HepG2 (cell line): Measurements from ENCODE around the gene TFDP1. TPM values are rescaled to one million over a fixed set of nuclear protein-coding genes. Genes with fewer than 3 reads are reported as not detected.

Experiments
- AGO2 ChIP-seq: fragments of 200-400 bp; formaldehyde crosslinking; optimal IDR thresholded peaks from 2 replicates; pipeline ENCODE3; 2017; ENCODE audit warnings: mild to moderate bottlenecking, low read depth, low read length, moderate library complexity
- ARNTL ChIP-seq: sonication (generic); formaldehyde crosslinking; IDR thresholded peaks from 2 replicates; pipeline ENCODE4 v1.4.0; 2020; ENCODE audit warnings: mild to moderate bottlenecking, missing genetic modification reagents
- CBX2 ChIP-seq, 2 experiments: fragments of 200-600 bp in 1 of 2; sonication (generic); formaldehyde crosslinking in 1 of 2; IDR thresholded peaks; 2 replicates each; pipeline versions ENCODE4 v1.7.0 to v1.8.1; 2018 to 2022; ENCODE audit warnings: low read depth in 2 of 2, low read length in 1 of 2, mild to moderate bottlenecking in 1 of 2, missing genetic modification reagents in 1 of 2
- ELF1 ChIP-seq: sonication (generic); formaldehyde crosslinking; IDR thresholded peaks from 2 replicates; pipeline ENCODE4 v1.4.0; 2020; ENCODE audit warnings: missing genetic modification reagents
- FOXA3 ChIP-seq: IDR thresholded peaks from 2 replicates; pipeline ENCODE4 v1.6.1; 2016; ENCODE audit warnings: missing genetic modification reagents, missing compliant biosample characterization
- FOXM1 ChIP-seq: sonication (generic); formaldehyde crosslinking; IDR thresholded peaks from 2 replicates; pipeline ENCODE4 v1.5.0; 2020; ENCODE audit warnings: missing genetic modification reagents
- HNRNPK ChIP-seq: fragments of 200-400 bp; formaldehyde crosslinking; IDR thresholded peaks from 2 replicates; pipeline ENCODE4 v1.6.1; 2018; ENCODE audit warnings: low read length, low read depth, moderate library complexity, mild to moderate bottlenecking; ENCODE audit not compliant: poor library complexity, severe bottlenecking
- HNRNPL ChIP-seq: fragments of 200-400 bp; formaldehyde crosslinking; IDR thresholded peaks from 2 replicates; pipeline ENCODE4 v1.6.1; 2017; ENCODE audit warnings: mild to moderate bottlenecking, low read depth, low read length
- SP5 ChIP-seq: IDR thresholded peaks from 2 replicates; pipeline ENCODE4 v1.6.1; 2016; ENCODE audit warnings: low read depth, borderline replicate concordance
- ZBTB2 ChIP-seq: sonication (generic); formaldehyde crosslinking; IDR thresholded peaks from 2 replicates; pipeline ENCODE4 v1.8.0; 2022; ENCODE audit warnings: low read depth, missing genetic modification reagents
- ZBTB8A ChIP-seq: sonication (generic); formaldehyde crosslinking; IDR thresholded peaks from 2 replicates; pipeline ENCODE4 v1.4.0; 2020; ENCODE audit warnings: mild to moderate bottlenecking, low read depth, missing genetic modification reagents, borderline replicate concordance
- ZNF10 ChIP-seq: sonication (generic); formaldehyde crosslinking; IDR thresholded peaks from 2 replicates; pipeline ENCODE4 v1.4.0; 2020; ENCODE audit warnings: mild to moderate bottlenecking, low read depth, missing genetic modification reagents, borderline replicate concordance
- ZNF354B ChIP-seq: sonication (generic); formaldehyde crosslinking; IDR thresholded peaks from 2 replicates; pipeline ENCODE4 v1.8.0; 2022; ENCODE audit warnings: mild to moderate bottlenecking, missing genetic modification reagents
- ZNF550 ChIP-seq: sonication (generic); formaldehyde crosslinking; IDR thresholded peaks from 2 replicates; pipeline ENCODE4 v1.4.0; 2020; ENCODE audit warnings: mild to moderate bottlenecking, missing genetic modification reagents, borderline replicate concordance
- ZNF609 ChIP-seq: sonication (generic); formaldehyde crosslinking; IDR thresholded peaks from 2 replicates; pipeline ENCODE4 v1.4.0; 2020; ENCODE audit warnings: mild to moderate bottlenecking, missing genetic modification reagents, borderline replicate concordance
- ZNF746 ChIP-seq: sonication (generic); formaldehyde crosslinking; IDR thresholded peaks from 2 replicates; pipeline ENCODE4 v1.8.0; 2022; ENCODE audit warnings: mild to moderate bottlenecking, missing genetic modification reagents
- polyA plus RNA-seq, 8 experiments: library from polyadenylated mRNA; depleted of rRNA in 3 of 8; stranded (reverse) in 7 of 8; unstranded in 1 of 8; fragments of >200 nt; fragmentation: Illumina TruSeq in 4 of 8; extraction: Trizol in 4 of 8; gene quantifications; 2 replicates each; pipeline versions ENCODE4 v1.2.1 to v1.2.3, GENCODE V29; 2011 to 2016; ENCODE audit warnings: low read depth in 4 of 8, missing spikeins in 1 of 8, mixed read lengths in 1 of 8; ENCODE audit not compliant: insufficient read depth in 1 of 8
- total RNA-seq, 5 experiments: library from RNA; depleted of rRNA; stranded (reverse); fragments of >200 nt; fragmentation: Illumina TruSeq; extraction: Trizol; gene quantifications; 2 replicates each; pipeline ENCODE4 v1.2.3, GENCODE V29; 2016; ENCODE audit warnings: low read depth in 1 of 5
- TF ChIP-seq, protein P1 (sequence below), 2 experiments: sonication (generic) in 1 of 2; formaldehyde crosslinking in 1 of 2; IDR thresholded peaks; 2 replicates each; pipeline versions ENCODE4 v1.4.0 to v1.6.1; 2016 to 2020; ENCODE audit warnings: borderline replicate concordance in 1 of 2, low read depth in 1 of 2, mild to moderate bottlenecking in 1 of 2, missing genetic modification reagents in 1 of 2

TFDP1 gene
- total and polyA plus RNA-seq, 2 of the 13 experiments (the other 11 are each of a cell fraction or from before 2014, with no cell fraction given): 38.0 to 84.2 TPM

DNA sequence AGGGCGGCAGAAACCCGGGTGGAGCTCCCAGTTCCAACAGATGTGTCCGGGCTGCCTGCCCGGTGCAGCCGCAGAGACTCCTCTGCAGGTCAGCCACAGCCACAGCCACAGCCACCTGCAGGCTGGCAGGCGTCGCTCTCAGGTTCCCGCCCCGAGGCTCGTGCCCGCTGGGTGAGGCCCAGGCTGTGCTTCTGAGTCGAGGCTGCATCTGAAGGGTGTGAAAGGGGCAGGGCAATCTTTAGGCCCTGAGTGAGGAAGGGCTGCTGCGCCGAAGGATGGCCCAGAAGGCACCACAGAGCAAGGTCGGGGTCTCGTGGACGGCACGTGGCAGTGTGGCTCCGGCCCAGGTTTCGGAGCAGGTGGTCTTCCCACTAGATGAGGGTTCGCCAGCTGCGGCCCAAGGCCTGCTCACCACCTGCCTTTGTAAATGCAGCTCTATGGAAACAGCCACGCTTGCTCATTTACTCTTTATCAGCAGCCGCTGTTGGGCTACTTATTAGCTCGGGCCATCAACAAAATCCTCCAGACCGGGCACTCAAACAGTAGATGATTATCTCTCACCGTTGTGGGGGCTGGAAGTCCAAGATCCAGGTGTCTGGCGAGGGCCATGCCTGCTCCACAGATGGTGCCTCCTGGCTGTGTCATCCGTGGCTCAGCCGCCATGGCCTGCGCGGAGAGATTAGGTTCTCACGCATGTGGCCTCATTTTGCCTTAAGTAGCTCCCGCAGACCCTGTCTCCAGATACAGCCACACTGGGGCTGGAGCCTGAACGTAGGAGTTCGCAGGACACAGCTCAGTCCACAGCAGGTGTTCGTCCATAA, 40.3 kb upstream of the TFDP1 start (continued):
- TF ChIP-seq AGO2: no peak
- TF ChIP-seq CBX2 (IDR thresholded peaks at IDR 0.05; ENCODE audit: low read depth, low read length): no peak
- TF ChIP-seq CBX2 (CRISPR knock-in tag; IDR thresholded peaks at IDR 0.05; ENCODE audit: low read depth): no peak
- TF ChIP-seq ARNTL: no peak
- TF ChIP-seq HNRNPK: no peak
- TF ChIP-seq ZNF746: no peak
- TF ChIP-seq, protein P1, sequence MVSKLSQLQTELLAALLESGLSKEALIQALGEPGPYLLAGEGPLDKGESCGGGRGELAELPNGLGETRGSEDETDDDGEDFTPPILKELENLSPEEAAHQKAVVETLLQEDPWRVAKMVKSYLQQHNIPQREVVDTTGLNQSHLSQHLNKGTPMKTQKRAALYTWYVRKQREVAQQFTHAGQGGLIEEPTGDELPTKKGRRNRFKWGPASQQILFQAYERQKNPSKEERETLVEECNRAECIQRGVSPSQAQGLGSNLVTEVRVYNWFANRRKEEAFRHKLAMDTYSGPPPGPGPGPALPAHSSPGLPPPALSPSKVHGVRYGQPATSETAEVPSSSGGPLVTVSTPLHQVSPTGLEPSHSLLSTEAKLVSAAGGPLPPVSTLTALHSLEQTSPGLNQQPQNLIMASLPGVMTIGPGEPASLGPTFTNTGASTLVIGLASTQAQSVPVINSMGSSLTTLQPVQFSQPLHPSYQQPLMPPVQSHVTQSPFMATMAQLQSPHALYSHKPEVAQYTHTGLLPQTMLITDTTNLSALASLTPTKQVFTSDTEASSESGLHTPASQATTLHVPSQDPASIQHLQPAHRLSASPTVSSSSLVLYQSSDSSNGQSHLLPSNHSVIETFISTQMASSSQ (IDR thresholded peaks at IDR 0.05; ENCODE audit: low read depth): peak; percentile 81
- TF ChIP-seq, protein P1 (CRISPR knock-in tag; IDR thresholded peaks at IDR 0.05; ENCODE audit: borderline replicate concordance): peak; percentile 69; the same call in 1 of the 2 replicates
- TF ChIP-seq ZNF10: no peak
- no peak for TF ChIP-seq SP5
- no peak for TF ChIP-seq FOXM1 (CRISPR knock-in tag)
- TF ChIP-seq ZNF550 (CRISPR knock-in tag): 0 out of 2 replicates have a peak, but pooled peaks have one; percentile 31
- TF ChIP-seq ZBTB2 (CRISPR knock-in tag): no peak
- TF ChIP-seq ELF1 (CRISPR knock-in tag): no peak
- TF ChIP-seq ZNF609: peak; percentile 31; the same call in 1 of the 2 replicates
- peak; percentile 34; the same call in 1 of the 2 replicates for TF ChIP-seq FOXA3 (CRISPR knock-in tag)
- TF ChIP-seq ZBTB8A (CRISPR knock-in tag): no peak
- peak; percentile 80 for TF ChIP-seq HNRNPL
- TF ChIP-seq ZNF354B (CRISPR knock-in tag): no peak
